Loucy (cell line): ENCODE measurements around the gene TXNL4B.

ENCODE experiments used
- H2AFZ ChIP-seq: fragments of 200-600 bp; sonication (generic); 2 replicates; pipeline ENCODE4 v1.6.0; 2016; ENCODE audit warnings: antibody characterized with exemption, mild to moderate bottlenecking, low read length, moderate library complexity
- H3F3A ChIP-seq: fragments of 200-600 bp; 2 replicates; pipeline ENCODE4 v1.6.0; 2016; ENCODE audit warnings: antibody characterized with exemption, low read depth, mild to moderate bottlenecking
- H3K27me3 ChIP-seq: fragments of 200-600 bp; sonication (generic); 2 replicates; pipeline ENCODE4 v1.6.1; 2014; ENCODE audit warnings: low read length, mild to moderate bottlenecking; ENCODE audit not compliant: insufficient read depth, poor library complexity, severe bottlenecking
- H3K36me3 ChIP-seq: fragments of 200-600 bp; sonication (generic); 2 replicates; pipeline ENCODE4 v1.6.1; 2016; ENCODE audit warnings: low read length; ENCODE audit not compliant: insufficient read depth
- H3K4me1 ChIP-seq: fragments of 200-600 bp; sonication (generic); 2 replicates; pipeline ENCODE4 v1.5.1; 2014; ENCODE audit warnings: low read length, mild to moderate bottlenecking; ENCODE audit not compliant: insufficient read depth, poor library complexity, severe bottlenecking
- H3K4me2 ChIP-seq: fragments of 200-600 bp; sonication (generic); 2 replicates; pipeline ENCODE4 v1.6.0; 2014; ENCODE audit warnings: antibody characterized with exemption, low read length, low read depth, mild to moderate bottlenecking; ENCODE audit not compliant: poor library complexity, severe bottlenecking
- H3K4me3 ChIP-seq: fragments of 200-600 bp; sonication (generic); 2 replicates; pipeline ENCODE4 v1.5.1; 2014; ENCODE audit warnings: low read length, mild to moderate bottlenecking, mixed read lengths; ENCODE audit not compliant: poor library complexity, severe bottlenecking
- H3K79me2 ChIP-seq: fragments of 200-600 bp; sonication (generic); 2 replicates; pipeline ENCODE4 v1.6.1; 2014; ENCODE audit warnings: low read length; ENCODE audit not compliant: insufficient read depth
- H3K9ac ChIP-seq: fragments of 200-600 bp; sonication (generic); 2 replicates; pipeline ENCODE4 v1.6.0; 2014; ENCODE audit warnings: mild to moderate bottlenecking, low read depth, low read length, moderate library complexity; ENCODE audit not compliant: poor library complexity, severe bottlenecking
- H3K9me2 ChIP-seq: fragments of 200-600 bp; sonication (generic); replicated peaks from 2 replicates; pipeline ENCODE4 v1.6.1; 2016; ENCODE audit warnings: low read depth, low read length, mixed read lengths
- H3K9me3 ChIP-seq: fragments of 200-600 bp; sonication (generic); 2 replicates; pipeline ENCODE4 v1.6.1; 2014; ENCODE audit warnings: mild to moderate bottlenecking, antibody characterized with exemption, low read length, low read depth; ENCODE audit not compliant: insufficient read depth
- H4K20me1 ChIP-seq: fragments of 200-600 bp; sonication (generic); 2 replicates; pipeline ENCODE4 v1.6.0; 2014; ENCODE audit warnings: antibody characterized with exemption, low read length, mild to moderate bottlenecking; ENCODE audit not compliant: insufficient read depth, poor library complexity, severe bottlenecking
- CTCF ChIP-seq: fragments of 200-600 bp; sonication (generic); conservative IDR thresholded peaks from 2 replicates; pipeline ENCODE4 v1.5.1; 2014; ENCODE audit warnings: mild to moderate bottlenecking, antibody characterized with exemption, low read length
- EZH2phosphoT487 ChIP-seq: fragments of 200-600 bp; IDR thresholded peaks from 2 replicates; pipeline ENCODE4 v1.6.1; 2018; ENCODE audit warnings: antibody characterized with exemption, mild to moderate bottlenecking, moderate library complexity, borderline replicate concordance

Gene TXNL4B

GRCh38 chr16:72124761-72125634 is 31.6 kb upstream of the TXNL4B start:
- Histone ChIP-seq H3K79me2 (no peaks in the 10 kb centered on the region), H4K20me1 (no peaks in the 10 kb centered on the region), H3K9me2 (no peaks in the 10 kb centered on the region), H3K27me3 (no peaks in the 10 kb centered on the region), H3K4me3 (no peak overlapping the region), H3K9ac (no peak overlapping the region), H3K4me2 (no peak overlapping the region), H3F3A (no peaks in the 10 kb centered on the region), H3K9me3 (no peaks in the 10 kb centered on the region), H2AFZ (no peak overlapping the region; the same call in 1 of the 2 replicates), H3K4me1 (no peaks in the 10 kb centered on the region), H3K36me3 (no peaks in the 10 kb centered on the region)
- no peak for TF ChIP-seq EZH2phosphoT487
- TF ChIP-seq CTCF, result peak; percentile 87

- Histone ChIP-seq H3K4me1 (no peaks in the 10 kb centered on the region), H3K36me3 (no peaks in the 10 kb centered on the region), H2AFZ (no peak overlapping the region), H3K9ac (no peak overlapping the region), H3F3A (no peaks in the 10 kb centered on the region), H3K27me3 (no peaks in the 10 kb centered on the region), H3K4me2 (no peak overlapping the region), H3K9me2 (no peaks in the 10 kb centered on the region), H3K9me3 (no peaks in the 10 kb centered on the region), H4K20me1 (no peaks in the 10 kb centered on the region), H3K79me2 (no peaks in the 10 kb centered on the region), H3K4me3 (no peak overlapping the region)
- TF ChIP-seq CTCF, result no peak
- TF ChIP-seq EZH2phosphoT487, result no peak
Observed at GRCh38 chr16:72124148-72124547, 30.7 kb upstream of the TXNL4B start.

GRCh38 chr16:72123426-72123825 is 30.0 kb upstream of the TXNL4B start:
- Histone ChIP-seq H3K36me3 (no peaks in the 10 kb centered on the region), H3K9ac (no peak overlapping the region), H3K9me2 (no peaks in the 10 kb centered on the region), H3K79me2 (no peaks in the 10 kb centered on the region), H2AFZ (no peak overlapping the region), H4K20me1 (no peaks in the 10 kb centered on the region), H3K9me3 (no peaks in the 10 kb centered on the region), H3F3A (no peaks in the 10 kb centered on the region), H3K27me3 (no peaks in the 10 kb centered on the region), H3K4me2 (no peak overlapping the region), H3K4me3 (no peak overlapping the region), H3K4me1 (no peaks in the 10 kb centered on the region)
- TF ChIP-seq EZH2phosphoT487, result no peak
